ENCODE results near the gene IL12RB2. TPM values are rescaled to one million over a fixed set of nuclear protein-coding genes. Genes with fewer than 3 reads are reported as not detected.
A peak's percentile ranks its signal among the peaks of the same experiment; 100 is the strongest.

IL12RB2 gene
- total RNA-seq, 1 experiment from 2014 or later, result not detected

GRCh38 chr1:67372136-67372535, 64.5 kb downstream of the IL12RB2 start:
- TF ChIP-seq EZH2 (IDR thresholded peaks at IDR 0.05; ENCODE audit: low read length, unreplicated experiment) (no peak), CTCF (conservative IDR thresholded peaks at IDR 0.05; ENCODE audit: low read depth, low read length) (no peak), EZH2phosphoT487 (IDR thresholded peaks at IDR 0.05; ENCODE audit: borderline replicate concordance, low read length) (no peak)
- Histone ChIP-seq H3F3A (ENCODE audit: low read length, unreplicated experiment) (no peaks in the 10 kb centered on the region), H3K4me2 (ENCODE audit: low read length) (no peak overlapping the region), H4K20me1 (ENCODE audit: low read length) (no peaks in the 10 kb centered on the region), H3K9ac (ENCODE audit: low read length) (no peak overlapping the region), H2AFZ (ENCODE audit: low read length) (no peak overlapping the region), H3K4me3 (ENCODE audit: low read length) (no peak overlapping the region), H3K79me2 (ENCODE audit: low read length) (no peaks in the 10 kb centered on the region), H3K9me3 (ENCODE audit: low read length) (no peaks in the 10 kb centered on the region), H3K9me2 (replicated peaks; ENCODE audit: low read length) (no peaks in the 10 kb centered on the region), H3K36me3 (ENCODE audit: low read depth, low read length) (no peaks in the 10 kb centered on the region), H3K27me3 (ENCODE audit: low read length) (no peaks in the 10 kb centered on the region), H3K27ac (ENCODE audit: low read length) (no peak overlapping the region), H3K4me1 (ENCODE audit: insufficient read depth, low read length) (peaks cover 9% of the 10 kb centered on the region)
- ATAC-seq (no peak), DNase-seq (no peak)
- intact Hi-C loops (cut with micrococcal nuclease), result no loop called here
- no TSS peak for BruUV-seq (replicated peaks)
- ChIA-PET CTCF (no interaction called here), POLR2A (ENCODE audit: unreplicated experiment) (no interaction called here)

GRCh38 chr1:67372898-67373297, 65.2 kb downstream of the IL12RB2 start:
- no peak overlapping the region for H2AFZ ChIP-seq (ENCODE audit: low read length)
- no TSS peak for BruUV-seq (replicated peaks)
- H3K36me3 ChIP-seq (ENCODE audit: low read depth, low read length), result no peaks in the 10 kb centered on the region
- H3K27ac ChIP-seq (ENCODE audit: low read length), result no peak overlapping the region
- H3K4me1 ChIP-seq (ENCODE audit: insufficient read depth, low read length), result peaks cover 9% of the 10 kb centered on the region
- no peak overlapping the region for H3K4me2 ChIP-seq (ENCODE audit: low read length)
- TF ChIP-seq EZH2 (IDR thresholded peaks at IDR 0.05; ENCODE audit: low read length, unreplicated experiment), result no peak
- no peak for TF ChIP-seq CTCF (conservative IDR thresholded peaks at IDR 0.05; ENCODE audit: low read depth, low read length)
- TF ChIP-seq EZH2phosphoT487 (IDR thresholded peaks at IDR 0.05; ENCODE audit: borderline replicate concordance, low read length), result no peak
- no peak overlapping the region for H3K9ac ChIP-seq (ENCODE audit: low read length)
- ATAC-seq (no peak), DNase-seq (no peak)
- ChIA-PET CTCF (no interaction called here), POLR2A (ENCODE audit: unreplicated experiment) (no interaction called here)
- H3K79me2 ChIP-seq (ENCODE audit: low read length), result no peaks in the 10 kb centered on the region
- H3K9me2 ChIP-seq (replicated peaks; ENCODE audit: low read length), result no peaks in the 10 kb centered on the region
- intact Hi-C loops (cut with micrococcal nuclease), result no loop called here
- H3K27me3 ChIP-seq (ENCODE audit: low read length), result no peaks in the 10 kb centered on the region
- H3F3A ChIP-seq (ENCODE audit: low read length, unreplicated experiment), result no peaks in the 10 kb centered on the region
- no peak overlapping the region for H3K4me3 ChIP-seq (ENCODE audit: low read length)
- H4K20me1 ChIP-seq (ENCODE audit: low read length), result no peaks in the 10 kb centered on the region
- H3K9me3 ChIP-seq (ENCODE audit: low read length), result no peaks in the 10 kb centered on the region

- Histone ChIP-seq H4K20me1 (ENCODE audit: low read length) (no peaks in the 10 kb centered on the region), H3K27ac (ENCODE audit: low read length) (no peak overlapping the region), H3K9me3 (ENCODE audit: low read length) (no peaks in the 10 kb centered on the region), H3K4me3 (ENCODE audit: low read length) (no peak overlapping the region), H3F3A (ENCODE audit: low read length, unreplicated experiment) (no peaks in the 10 kb centered on the region), H3K4me1 (ENCODE audit: insufficient read depth, low read length) (peaks cover 9% of the 10 kb centered on the region), H3K79me2 (ENCODE audit: low read length) (no peaks in the 10 kb centered on the region), H3K36me3 (ENCODE audit: low read depth, low read length) (no peaks in the 10 kb centered on the region; the same call in 1 of the 2 replicates), H3K9ac (ENCODE audit: low read length) (no peak overlapping the region), H3K9me2 (replicated peaks; ENCODE audit: low read length) (no peaks in the 10 kb centered on the region), H3K4me2 (ENCODE audit: low read length) (no peak overlapping the region), H3K27me3 (ENCODE audit: low read length) (no peaks in the 10 kb centered on the region), H2AFZ (ENCODE audit: low read length) (no peak overlapping the region)
- DNase-seq (peak; percentile 75), ATAC-seq (peak; percentile 37; the same call in 1 of the 2 replicates)
- TF ChIP-seq EZH2 (IDR thresholded peaks at IDR 0.05; ENCODE audit: low read length, unreplicated experiment), result no peak
- no peak for TF ChIP-seq EZH2phosphoT487 (IDR thresholded peaks at IDR 0.05; ENCODE audit: borderline replicate concordance, low read length)
- TF ChIP-seq CTCF (conservative IDR thresholded peaks at IDR 0.05; ENCODE audit: low read depth, low read length), result no peak
- ChIA-PET CTCF (no interaction called here), POLR2A (ENCODE audit: unreplicated experiment) (no interaction called here)
- intact Hi-C loops (cut with micrococcal nuclease), result no loop called here
- no TSS peak for BruUV-seq (replicated peaks)
Measured at GRCh38 chr1:67376381-67376780, 68.7 kb downstream of the IL12RB2 start.
